MV-4-11 (cell line): ENCODE data around the gene MYBPC3.
A peak's percentile ranks its signal among the peaks of the same experiment; 100 is the strongest.

Source experiments
- DNase-seq: peaks from one replicate; lab custom pipeline; 2025; lab: John Stamatoyannopoulos, UW

Gene MYBPC3

GRCh38 chr11:47356998-47357329 lies 4.5 kb upstream of the MYBPC3 start:
- DNase-seq: no peak

GRCh38 chr11:47356129-47356997 lies 3.9 kb upstream of the MYBPC3 start:
- DNase-seq: no peak

GRCh38 chr11:47355283-47356128 lies 3.0 kb upstream of the MYBPC3 start:
- DNase-seq: peak; percentile 13

GRCh38 chr11:47354913-47355282 lies 2.4 kb upstream of the MYBPC3 start:
- DNase-seq: no peak

- no peak for DNase-seq
Measured at GRCh38 chr11:47353978-47354774, 1.7 kb upstream of the MYBPC3 start.

- no peak for DNase-seq
Measured at GRCh38 chr11:47351156-47352126, 1.1 kb downstream of the MYBPC3 start.

- no peak for DNase-seq
Measured at GRCh38 chr11:47350315-47350714, 2.2 kb downstream of the MYBPC3 start.

- no peak for DNase-seq
Measured at GRCh38 chr11:47349521-47350095, 2.9 kb downstream of the MYBPC3 start.

- DNase-seq: peak; percentile 71
Measured at GRCh38 chr11:47348859-47349258, 3.6 kb downstream of the MYBPC3 start.

- no peak for DNase-seq
Measured at GRCh38 chr11:47348131-47348802, 4.2 kb downstream of the MYBPC3 start.

GRCh38 chr11:47347137-47347536 lies 5.4 kb downstream of the MYBPC3 start:
- DNase-seq: no peak

- no peak for DNase-seq
Measured at GRCh38 chr11:47345890-47346563, 6.5 kb downstream of the MYBPC3 start.

- no peak for DNase-seq
Measured at GRCh38 chr11:47342854-47343253, 9.6 kb downstream of the MYBPC3 start.

GRCh38 chr11:47342036-47342803 lies 10.3 kb downstream of the MYBPC3 start:
- DNase-seq: no peak

GRCh38 chr11:47340980-47341775 lies 11.3 kb downstream of the MYBPC3 start:
- DNase-seq: no peak

GRCh38 chr11:47340010-47340409 lies 12.5 kb downstream of the MYBPC3 start:
- DNase-seq: no peak

GRCh38 chr11:47338396-47339241 lies 13.9 kb downstream of the MYBPC3 start:
- DNase-seq: no peak
